ENCODE data around the gene AREL1. TPM values are rescaled to one million over a fixed set of nuclear protein-coding genes. Genes with fewer than 3 reads are reported as not detected.

AREL1 gene
- total and polyA plus RNA-seq, 8 donors = 7.6 to 20.9 (median 12.8) TPM

DNA sequence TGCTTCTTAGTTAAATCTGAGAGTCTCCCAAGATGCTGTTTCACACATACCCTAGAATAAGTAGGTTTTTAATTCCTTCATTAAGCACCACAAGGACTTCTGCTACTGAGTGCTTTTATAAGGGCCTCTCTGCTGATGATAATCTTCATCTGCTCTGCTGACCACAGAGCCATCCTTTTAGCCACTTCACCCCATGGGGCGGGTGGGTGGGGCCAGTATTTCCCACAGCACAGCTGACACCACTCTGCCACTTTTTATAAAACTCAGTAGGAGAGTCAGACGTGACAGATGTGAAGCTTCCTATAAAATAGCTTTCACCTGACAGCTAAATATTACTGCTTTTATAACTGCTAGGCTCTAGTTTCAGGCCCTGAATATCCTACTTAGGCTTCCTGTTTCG is 20.3 kb upstream of the AREL1 start:
- TF ChIP-seq, protein P1, sequence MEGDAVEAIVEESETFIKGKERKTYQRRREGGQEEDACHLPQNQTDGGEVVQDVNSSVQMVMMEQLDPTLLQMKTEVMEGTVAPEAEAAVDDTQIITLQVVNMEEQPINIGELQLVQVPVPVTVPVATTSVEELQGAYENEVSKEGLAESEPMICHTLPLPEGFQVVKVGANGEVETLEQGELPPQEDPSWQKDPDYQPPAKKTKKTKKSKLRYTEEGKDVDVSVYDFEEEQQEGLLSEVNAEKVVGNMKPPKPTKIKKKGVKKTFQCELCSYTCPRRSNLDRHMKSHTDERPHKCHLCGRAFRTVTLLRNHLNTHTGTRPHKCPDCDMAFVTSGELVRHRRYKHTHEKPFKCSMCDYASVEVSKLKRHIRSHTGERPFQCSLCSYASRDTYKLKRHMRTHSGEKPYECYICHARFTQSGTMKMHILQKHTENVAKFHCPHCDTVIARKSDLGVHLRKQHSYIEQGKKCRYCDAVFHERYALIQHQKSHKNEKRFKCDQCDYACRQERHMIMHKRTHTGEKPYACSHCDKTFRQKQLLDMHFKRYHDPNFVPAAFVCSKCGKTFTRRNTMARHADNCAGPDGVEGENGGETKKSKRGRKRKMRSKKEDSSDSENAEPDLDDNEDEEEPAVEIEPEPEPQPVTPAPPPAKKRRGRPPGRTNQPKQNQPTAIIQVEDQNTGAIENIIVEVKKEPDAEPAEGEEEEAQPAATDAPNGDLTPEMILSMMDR (IDR thresholded peaks at IDR 0.05) = no peak
- Histone ChIP-seq H3K36me3 (peaks cover 0 to 25% (median 0%) of the 10 kb centered on the region in 3 donors), H3K9me3 (no peaks in the 10 kb centered on the region), H3K4me3 (no peak overlapping the region), H3K27ac (no peak overlapping the region), H3K27me3 (no peaks in the 10 kb centered on the region), H3K4me1 (no peaks in the 10 kb centered on the region)
- DNase-seq = no peak
- intact Hi-C loops (cut with DNase I) = no loop called here
- no peak for FAIRE-seq
- WGBS, 2 donors = 89 to 92% methylated on average over 3 of the region's 3 CpGs
- no peak for ATAC-seq

DNA sequence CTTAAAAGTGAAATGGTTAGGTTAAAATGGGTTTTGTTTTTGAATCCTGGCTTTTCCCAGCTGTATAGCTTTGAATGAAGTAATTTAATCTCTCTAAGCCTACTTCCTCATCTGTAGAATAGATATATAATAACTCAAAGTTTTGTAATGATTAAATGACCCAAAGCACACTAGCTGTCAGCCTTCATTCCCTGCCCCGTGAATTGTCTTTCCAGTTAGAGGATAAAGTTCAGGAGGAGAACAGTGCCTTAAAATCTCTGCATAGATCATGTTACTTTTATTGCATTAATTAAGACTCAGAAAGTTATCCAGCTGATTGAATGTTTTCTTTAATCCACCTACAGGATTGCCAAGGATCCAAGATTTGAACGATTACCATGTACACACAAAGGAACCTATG is 19.5 kb upstream of the AREL1 start:
- no peak for DNase-seq
- Histone ChIP-seq H3K4me1 (no peaks in the 10 kb centered on the region), H3K4me3 (no peak overlapping the region), H3K36me3 (peaks cover 0 to 25% (median 0%) of the 10 kb centered on the region in 3 donors), H3K27ac (no peak overlapping the region), H3K9me3 (no peaks in the 10 kb centered on the region), H3K27me3 (no peaks in the 10 kb centered on the region)
- TF ChIP-seq, protein P1 (IDR thresholded peaks at IDR 0.05) = no peak
- no peak for FAIRE-seq
- intact Hi-C loops (cut with DNase I) = no loop called here
- WGBS, 2 donors = 57 to 71% methylated on average over 2 of the region's 2 CpGs
- ATAC-seq = no peak

DNA sequence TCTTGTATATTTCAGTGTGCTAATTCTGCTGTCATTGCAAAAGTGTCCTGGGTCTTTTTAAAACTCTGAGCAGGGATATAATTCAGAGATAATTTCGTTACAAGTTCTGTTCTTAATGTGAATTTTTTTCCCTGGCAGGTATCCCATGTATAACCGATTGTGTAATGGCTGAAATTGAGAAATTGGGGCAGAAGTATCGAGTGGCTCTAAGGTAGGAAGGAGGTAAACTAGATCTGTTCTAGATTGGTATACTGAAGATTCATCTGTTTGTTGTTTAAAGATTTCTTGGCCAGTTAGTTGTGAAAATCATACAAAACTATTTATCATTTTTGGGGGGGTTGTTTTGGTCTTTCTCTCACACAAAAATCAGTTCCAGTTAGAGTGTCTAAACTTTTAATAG is 10.3 kb upstream of the AREL1 start:
- no peaks in the 10 kb centered on the region for H3K9me3 ChIP-seq
- no peak overlapping the region for H3K27ac ChIP-seq
- TF ChIP-seq, protein P1 (IDR thresholded peaks at IDR 0.05) = no peak
- H3K27me3 ChIP-seq = no peaks in the 10 kb centered on the region
- peaks cover 0 to 11% (median 0%) of the 10 kb centered on the region in 3 donors for H3K36me3 ChIP-seq
- intact Hi-C loops (cut with DNase I) = no loop called here
- 89 to 94% methylated on average over 3 of the region's 3 CpGs for WGBS, 2 donors
- no peak for FAIRE-seq
- no peak for DNase-seq
- no peaks in the 10 kb centered on the region for H3K4me1 ChIP-seq
- no peak for ATAC-seq
- H3K4me3 ChIP-seq = no peak overlapping the region

DNA sequence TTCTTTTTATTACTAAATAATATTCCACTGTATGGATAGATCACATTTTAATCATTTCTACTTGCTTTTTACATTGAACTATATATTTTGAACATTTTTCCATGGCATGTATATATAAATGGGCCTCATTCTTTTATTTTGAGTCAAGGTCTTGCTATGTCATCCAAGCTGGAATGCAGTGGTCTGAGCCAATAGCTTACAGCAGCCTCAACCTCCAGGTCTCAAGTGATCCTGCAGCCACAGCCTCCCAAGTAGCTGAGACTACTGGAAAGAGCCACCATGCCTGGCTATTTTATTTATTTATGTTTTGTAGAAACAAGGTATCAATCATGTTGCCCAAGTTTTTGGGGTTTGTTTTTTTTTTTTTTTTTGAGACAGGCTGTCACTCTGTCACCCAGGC is 7.6 kb upstream of the AREL1 start:
- Histone ChIP-seq H3K4me1 (no peaks in the 10 kb centered on the region), H3K27me3 (no peaks in the 10 kb centered on the region), H3K36me3 (peaks cover 0 to 18% (median 0%) of the 10 kb centered on the region in 3 donors), H3K4me3 (no peak overlapping the region), H3K27ac (no peak overlapping the region), H3K9me3 (no peaks in the 10 kb centered on the region)
- TF ChIP-seq, protein P1 (IDR thresholded peaks at IDR 0.05) = no peak
- intact Hi-C loops (cut with DNase I) = no loop called here
- DNase-seq (no peak), FAIRE-seq (no peak), ATAC-seq (no peak)

DNA sequence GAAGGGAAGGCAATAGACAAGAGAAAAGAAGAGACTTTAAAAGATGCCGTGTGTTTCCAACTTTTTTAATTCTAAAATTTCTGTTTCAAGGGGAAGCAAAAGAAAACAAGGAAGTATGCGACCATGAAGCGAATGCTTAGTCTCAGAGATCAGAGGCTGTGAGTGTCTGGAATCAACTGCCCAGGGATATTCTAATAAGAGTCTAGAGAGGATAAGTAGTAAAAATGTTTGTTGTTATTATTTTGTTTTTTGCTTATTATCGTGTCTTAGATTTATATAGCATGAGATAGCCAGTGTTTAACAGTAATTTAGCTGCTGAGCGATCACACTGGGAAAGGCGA is 485 bp upstream of the AREL1 start:
- FAIRE-seq = no peak
- Histone ChIP-seq H3K27me3 (no peaks in the 10 kb centered on the region), H3K4me3 (peak overlapping the region; percentile 58 to 88 (median 68)), H3K36me3 (peaks cover 0 to 11% (median 0%) of the 10 kb centered on the region in 3 donors), H3K27ac (peak overlapping the region in 3 of 4 donors; percentile 35 to 72 (median 68)), H3K9me3 (no peaks in the 10 kb centered on the region), H3K4me1 (peaks cover 0 to 14% (median 0%) of the 10 kb centered on the region in 3 donors)
- TF ChIP-seq, protein P1 (IDR thresholded peaks at IDR 0.05) = no peak
- peak in 3 of 4 donors; percentile 15 to 36 (median 31) for ATAC-seq
- 6 to 7% methylated on average over 6 of the region's 6 CpGs for WGBS, 2 donors
- DNase-seq = no peak
- intact Hi-C loops (cut with DNase I) = no loop called here

Measured in pancreas (tissue), 10 donors.